ENCODE measurements around the gene TIGD3. TPM values are rescaled to one million over a fixed set of nuclear protein-coding genes. Genes with fewer than 3 reads are reported as not detected.

TIGD3 gene
- total RNA-seq, 1 experiment from 2014 or later = 3.0 TPM

GRCh38 chr11:65310215-65310614 lies 44.3 kb upstream of the TIGD3 start:
- no peak for TF ChIP-seq CTCF (IDR thresholded peaks at IDR 0.05; ENCODE audit: insufficient read depth in 1 of 2, low read depth in 1 of 2, low read length in 1 of 2, severe bottlenecking in 1 of 2, unreplicated experiment in 1 of 2)
- H3K9me3 Mint-ChIP-seq (ENCODE audit: unreplicated experiment) = no peaks in the 10 kb centered on the region
- Histone ChIP-seq H3K27me3 (replicated peaks; ENCODE audit: control insufficient read depth, insufficient read depth, low read length) (no peaks in the 10 kb centered on the region), H3K4me3 (ENCODE audit: low read depth, low read length) (no peak overlapping the region), H3K36me3 (ENCODE audit: control insufficient read depth, insufficient read depth, low read length) (no peaks in the 10 kb centered on the region), H3K4me1 (peaks cover 41% of the 10 kb centered on the region), H3K9me3 (no peaks in the 10 kb centered on the region)
- H3K4me1 Mint-ChIP-seq (ENCODE audit: low read depth, unreplicated experiment) = peaks cover 26% of the 10 kb centered on the region
- no TSS peak for BruUV-seq (replicated peaks)
- POLR2A ChIA-PET = no interaction called here
- peaks cover 24% of the 10 kb centered on the region for H3K36me3 Mint-ChIP-seq (ENCODE audit: insufficient read depth, unreplicated experiment)
- intact Hi-C loops (cut with micrococcal nuclease; ENCODE audit: unreplicated experiment) = no loop called here
- H3K27me3 Mint-ChIP-seq (ENCODE audit: insufficient read depth, unreplicated experiment) = no peaks in the 10 kb centered on the region
- H3K4me3 Mint-ChIP-seq (ENCODE audit: unreplicated experiment) = no peak overlapping the region
- no peak overlapping the region for H3K27ac Mint-ChIP-seq (ENCODE audit: unreplicated experiment)
- DNase-seq = no peak
- CTCF ChIA-PET = interaction anchor here (0.6 to 1.3 kb wide), 3 partner anchors 35 to 106 kb away, joined by 3 to 15 read pairs (median 3); no protein-coding TSS in a partner anchor

GRCh38 chr11:65310736-65311135 lies 43.8 kb upstream of the TIGD3 start:
- DNase-seq = no peak
- H3K9me3 ChIP-seq = no peaks in the 10 kb centered on the region
- Mint-ChIP-seq H3K36me3 (ENCODE audit: insufficient read depth, unreplicated experiment) (peaks cover 29% of the 10 kb centered on the region), H3K4me1 (ENCODE audit: low read depth, unreplicated experiment) (peaks cover 26% of the 10 kb centered on the region), H3K4me3 (ENCODE audit: unreplicated experiment) (no peak overlapping the region), H3K27ac (ENCODE audit: unreplicated experiment) (no peak overlapping the region), H3K9me3 (ENCODE audit: unreplicated experiment) (no peaks in the 10 kb centered on the region), H3K27me3 (ENCODE audit: insufficient read depth, unreplicated experiment) (no peaks in the 10 kb centered on the region)
- ChIA-PET CTCF (interaction anchor here (0.6 to 1.3 kb wide), 4 partner anchors 34 to 105 kb away, joined by 3 to 15 read pairs (median 3); no protein-coding TSS in a partner anchor), POLR2A (interaction anchor here (0.6 kb wide), 1 partner anchor 278 kb away, joined by 3 read pairs; no protein-coding TSS in a partner anchor)
- H3K4me1 ChIP-seq = peaks cover 38% of the 10 kb centered on the region
- H3K36me3 ChIP-seq (ENCODE audit: control insufficient read depth, insufficient read depth, low read length) = no peaks in the 10 kb centered on the region
- no peak for TF ChIP-seq CTCF (IDR thresholded peaks at IDR 0.05; ENCODE audit: insufficient read depth in 1 of 2, low read depth in 1 of 2, low read length in 1 of 2, severe bottlenecking in 1 of 2, unreplicated experiment in 1 of 2)
- no TSS peak for BruUV-seq (replicated peaks)
- H3K4me3 ChIP-seq (ENCODE audit: low read depth, low read length) = no peak overlapping the region
- intact Hi-C loops (cut with micrococcal nuclease; ENCODE audit: unreplicated experiment) = no loop called here
- no peaks in the 10 kb centered on the region for H3K27me3 ChIP-seq (replicated peaks; ENCODE audit: control insufficient read depth, insufficient read depth, low read length)

- Mint-ChIP-seq H3K27ac (ENCODE audit: unreplicated experiment) (no peak overlapping the region), H3K4me1 (ENCODE audit: low read depth, unreplicated experiment) (peaks cover 31% of the 10 kb centered on the region), H3K27me3 (ENCODE audit: insufficient read depth, unreplicated experiment) (no peaks in the 10 kb centered on the region), H3K4me3 (ENCODE audit: unreplicated experiment) (no peak overlapping the region), H3K9me3 (ENCODE audit: unreplicated experiment) (no peaks in the 10 kb centered on the region), H3K36me3 (ENCODE audit: insufficient read depth, unreplicated experiment) (peaks cover 34% of the 10 kb centered on the region)
- ChIA-PET POLR2A (interaction anchor here (0.6 kb wide), 1 partner anchor 279 kb away, joined by 3 read pairs; no protein-coding TSS in a partner anchor), CTCF (interaction anchor here (0.6 to 1.3 kb wide), 4 partner anchors 23 to 105 kb away, joined by 3 to 15 read pairs (median 3); no protein-coding TSS in a partner anchor)
- Histone ChIP-seq H3K36me3 (ENCODE audit: control insufficient read depth, insufficient read depth, low read length) (no peaks in the 10 kb centered on the region), H3K9me3 (no peaks in the 10 kb centered on the region), H3K4me3 (ENCODE audit: low read depth, low read length) (no peak overlapping the region), H3K27me3 (replicated peaks; ENCODE audit: control insufficient read depth, insufficient read depth, low read length) (no peaks in the 10 kb centered on the region), H3K4me1 (peaks cover 41% of the 10 kb centered on the region)
- BruUV-seq (replicated peaks) = no TSS peak
- intact Hi-C loops (cut with micrococcal nuclease; ENCODE audit: unreplicated experiment) = no loop called here
- no peak for DNase-seq
- no peak for TF ChIP-seq CTCF (IDR thresholded peaks at IDR 0.05; ENCODE audit: insufficient read depth in 1 of 2, low read depth in 1 of 2, low read length in 1 of 2, severe bottlenecking in 1 of 2, unreplicated experiment in 1 of 2)
Observed at GRCh38 chr11:65311170-65311678, 43.3 kb upstream of the TIGD3 start.
